Muscle of leg (tissue), 16 donors: ENCODE measurements around the gene FAM81A. TPM values are rescaled to one million over a fixed set of nuclear protein-coding genes. Genes with fewer than 3 reads are reported as not detected.

ENCODE experiments used
- DNase-seq: peaks from one replicate; pipeline ENCODE4 v3.0.0; 2013
- H3K27ac ChIP-seq: one replicate; pipeline ENCODE4 v1.5.1; 2013; ENCODE audit warnings: mild to moderate bottlenecking, low read length, control low read depth
- H3K27me3 ChIP-seq: one replicate; pipeline ENCODE4 v1.6.1; 2013; ENCODE audit warnings: low read length; ENCODE audit not compliant: control insufficient read depth, insufficient read depth
- H3K36me3 ChIP-seq: one replicate; pipeline ENCODE4 v1.6.1; 2013; ENCODE audit warnings: low read length; ENCODE audit not compliant: control insufficient read depth, insufficient read depth
- H3K4me1 ChIP-seq: one replicate; pipeline ENCODE4 v1.6.1; 2013; ENCODE audit warnings: low read length; ENCODE audit not compliant: control insufficient read depth, insufficient read depth
- H3K4me3 ChIP-seq: one replicate; pipeline ENCODE4 v1.5.1; 2013; ENCODE audit warnings: low read length, control low read depth
- H3K9me3 ChIP-seq: replicated peaks from 2 replicates; pipeline ENCODE4 v1.6.1; 2013; ENCODE audit warnings: low read depth, low read length; ENCODE audit not compliant: control insufficient read depth
- WGBS: methylation state at CpG from one replicate; pipeline ENCODE4 v1.1.5; 2013; ENCODE audit warnings: missing lambda C conversion rate; ENCODE audit not compliant: insufficient coverage; 5-methylcytosine and 5-hydroxymethylcytosine counted together
- long read RNA-seq, 11 donors: transcript quantifications; one replicate each; lab custom pipeline, GENCODE V29; 2026
- polyA plus RNA-seq, 8 donors: library from polyadenylated mRNA; unstranded; fragments of 120-200 nt; gene quantifications; one replicate each; pipeline versions ENCODE4 v1.2.1 to v1.2.3, GENCODE V29; 2013; ENCODE audit warnings: inconsistent platforms in 1 of 8, low replicate concordance in 1 of 8; ENCODE audit not compliant: insufficient read length in 8 of 8, insufficient read depth in 1 of 8
- total RNA-seq: library from RNA; stranded (reverse); fragments of 120-200 nt; gene quantifications from one replicate; pipeline ENCODE4 v1.2.4, GENCODE V29; 2013

Gene FAM81A
- total RNA-seq (0.35 TPM), polyA plus RNA-seq (1 to 10 TPM in 5 of 8 donors, under 1 TPM in 3; 0.67 to 1.6 (median 1.1) TPM)
- long read RNA-seq, donor 1: 0 reads
- long read RNA-seq, donor 2: 0 reads
- long read RNA-seq, donor 3: 0 reads
- long read RNA-seq, donor 4: 0 reads
- long read RNA-seq, donor 5: 0 reads
- long read RNA-seq, donor 6: 0 reads
- long read RNA-seq, donor 7: 0 reads
- long read RNA-seq, donor 8, partial matches to known transcripts: 0 of 1 reads
- long read RNA-seq, donor 8, other reads (novel, unspliced or antisense): 0 of 1 reads
- long read RNA-seq, donor 9: 0 reads
- long read RNA-seq, donor 10: 0 reads
- long read RNA-seq, donor 11: 0 reads

DNA sequence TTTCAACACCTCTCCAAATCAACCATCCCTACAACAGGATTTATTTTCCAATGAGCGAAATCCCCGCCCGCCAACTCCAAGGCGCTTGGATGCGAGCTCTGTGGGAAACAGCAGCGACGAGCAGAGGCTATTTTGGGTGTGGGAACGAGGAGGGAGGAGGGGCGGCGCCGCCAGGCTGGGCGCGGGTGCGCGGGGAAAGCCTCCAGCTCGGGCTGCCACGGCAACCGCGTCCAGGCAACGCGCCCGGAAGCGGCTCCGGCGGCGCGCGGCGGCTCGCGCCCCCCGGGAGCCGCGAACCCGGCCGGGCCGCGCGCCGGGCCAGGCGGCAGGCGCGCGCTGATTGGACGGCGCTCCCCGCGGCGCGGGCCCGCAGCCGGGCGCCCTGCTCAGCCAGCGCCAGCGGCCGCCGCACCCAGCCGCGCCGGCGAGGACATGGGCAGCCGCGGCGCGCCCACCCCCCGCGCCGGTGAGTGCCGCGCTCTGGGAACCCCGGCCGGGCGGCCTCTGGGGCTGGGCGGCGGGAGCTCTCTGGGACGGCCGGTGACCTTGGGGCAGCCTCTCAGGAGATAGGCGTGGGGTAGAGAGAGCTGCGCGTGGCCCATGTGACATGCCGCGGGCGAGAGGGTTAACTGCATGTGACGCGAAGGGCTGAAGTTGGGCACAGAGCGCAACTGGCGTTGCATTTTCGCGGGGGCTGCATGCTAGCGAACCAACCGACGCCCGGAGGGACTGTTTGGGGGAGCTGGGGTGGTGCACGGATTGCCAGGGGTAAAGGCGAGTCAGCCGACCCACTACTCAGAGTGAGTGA lies at the start of gene FAM81A:
FAM81A (plus strand) TSS at position 370 of the 808 bp plus-strand sequence. CDS start 20,441 bp downstream, outside the sequence.
- no peak within 1 kb of the TSS for H3K27ac ChIP-seq
- peak within 1 kb of the TSS; percentile 46 for H3K4me3 ChIP-seq
- peak; percentile 94 for DNase-seq

DNA sequence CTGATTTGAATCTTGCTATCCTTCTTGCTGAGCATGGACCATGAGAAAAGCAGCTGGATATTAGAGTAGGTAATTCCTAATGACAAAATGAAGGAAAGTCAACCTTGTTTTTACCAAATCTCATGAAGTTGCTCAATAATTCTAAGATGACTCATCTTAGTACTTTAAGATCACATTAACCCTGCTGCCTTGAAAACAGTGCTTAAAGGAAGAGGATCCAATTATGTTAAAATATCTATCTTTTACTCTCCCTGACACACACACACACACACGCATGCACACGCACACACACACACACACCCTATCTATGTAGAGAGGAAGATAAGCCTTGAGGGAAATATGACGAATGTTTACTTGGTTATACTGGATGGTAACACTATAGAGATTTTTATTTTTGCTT lies 49.3 kb upstream of the FAM81A start:
- Histone ChIP-seq H3K4me3 (no peak overlapping the region), H3K9me3 (no peaks in the 10 kb centered on the region), H3K4me1 (no peaks in the 10 kb centered on the region), H3K27me3 (no peaks in the 10 kb centered on the region), H3K27ac (no peak overlapping the region), H3K36me3 (no peaks in the 10 kb centered on the region)
- no peak for DNase-seq
- no CpG with 5 or more reads among the region's 3 CpGs for WGBS

More for the DNA sequence above, at the start of gene FAM81A:
- Histone ChIP-seq H3K36me3 (no peaks in the 10 kb centered on the region), H3K27me3 (peaks cover 38% of the 10 kb centered on the region), H3K9me3 (no peaks in the 10 kb centered on the region), H3K4me1 (peaks cover 15% of the 10 kb centered on the region)
- under 1% methylated on average over 93 of the region's 96 CpGs for WGBS

DNA sequence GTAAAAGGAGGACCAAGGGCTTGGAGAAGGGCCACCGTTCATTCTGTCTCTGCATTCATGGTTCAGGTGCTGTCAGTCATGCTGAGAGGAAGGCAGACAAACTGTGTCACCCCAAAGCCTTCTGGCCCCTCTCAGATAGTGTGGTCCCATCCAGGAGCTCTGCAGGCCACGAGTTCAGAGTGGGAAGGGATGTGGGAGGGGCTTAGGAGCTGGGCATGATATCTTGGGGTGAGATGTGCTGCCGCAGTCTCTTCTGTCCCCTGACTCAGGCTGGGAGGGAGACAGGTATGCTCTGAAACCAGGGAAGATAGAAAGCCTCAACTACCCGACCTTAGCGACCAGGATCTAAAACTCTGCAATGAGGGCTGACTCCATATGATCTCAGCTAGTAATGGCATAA lies 45.7 kb upstream of the FAM81A start:
- Histone ChIP-seq H3K36me3 (no peaks in the 10 kb centered on the region), H3K4me3 (no peak overlapping the region), H3K9me3 (no peaks in the 10 kb centered on the region), H3K27me3 (no peaks in the 10 kb centered on the region), H3K27ac (no peak overlapping the region), H3K4me1 (no peaks in the 10 kb centered on the region)
- DNase-seq: no peak
- WGBS: 45% methylated on average over 2 of the region's 5 CpGs

GRCh38 chr15:59394166-59394661 lies 43.8 kb upstream of the FAM81A start:
- Histone ChIP-seq H3K27ac (no peak overlapping the region), H3K27me3 (no peaks in the 10 kb centered on the region), H3K9me3 (no peaks in the 10 kb centered on the region), H3K4me1 (no peaks in the 10 kb centered on the region), H3K36me3 (no peaks in the 10 kb centered on the region), H3K4me3 (no peak overlapping the region)
- peak; percentile 7 for DNase-seq
- WGBS: 77% methylated on average over 4 of the region's 9 CpGs

DNA sequence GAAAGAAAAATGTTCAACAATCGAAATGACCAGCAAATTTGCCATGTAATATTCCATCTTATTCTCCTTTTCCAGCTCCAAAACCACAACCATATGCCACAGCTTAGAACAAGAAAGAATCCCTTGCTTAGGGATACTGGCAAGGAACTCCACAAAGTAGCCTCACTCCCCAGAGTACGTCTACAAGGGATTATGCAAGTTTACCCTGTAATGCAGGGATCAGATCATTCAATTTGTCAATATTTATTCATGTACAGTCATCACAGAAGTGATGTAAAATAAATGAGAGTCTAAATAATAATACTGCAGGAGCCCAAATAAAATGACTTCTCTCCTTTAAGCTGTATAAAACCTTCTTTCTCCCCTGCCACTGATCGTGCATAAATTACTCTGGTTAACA lies 41.8 kb upstream of the FAM81A start:
- H3K36me3 ChIP-seq: no peaks in the 10 kb centered on the region
- H3K4me3 ChIP-seq: no peak overlapping the region
- H3K27ac ChIP-seq: no peak overlapping the region
- H3K9me3 ChIP-seq: no peaks in the 10 kb centered on the region
- H3K4me1 ChIP-seq: no peaks in the 10 kb centered on the region
- WGBS: 57% methylated on average over 2 of the region's 3 CpGs
- no peaks in the 10 kb centered on the region for H3K27me3 ChIP-seq
- DNase-seq: no peak

DNA sequence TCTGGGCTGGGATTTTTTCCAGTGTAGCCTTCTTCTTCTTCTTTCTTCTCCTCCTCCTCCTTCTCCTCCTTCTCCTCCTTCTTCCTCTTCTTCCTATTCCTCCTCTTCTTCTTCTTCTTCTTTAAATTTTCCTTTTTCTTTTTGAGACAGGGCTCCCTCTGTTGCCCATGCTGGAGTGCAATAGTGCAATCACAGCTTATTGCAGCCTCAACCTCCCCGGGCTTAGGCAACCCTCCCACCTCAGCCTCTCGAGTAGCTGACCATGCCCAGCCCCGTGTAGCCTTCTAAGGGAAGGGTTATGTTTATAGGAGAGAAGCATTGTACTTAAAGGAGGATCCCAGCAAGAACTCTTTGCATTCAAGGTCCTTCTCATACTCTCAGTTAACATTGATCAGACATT lies 41.3 kb upstream of the FAM81A start:
- Histone ChIP-seq H3K36me3 (no peaks in the 10 kb centered on the region), H3K4me1 (no peaks in the 10 kb centered on the region), H3K4me3 (no peak overlapping the region), H3K9me3 (no peaks in the 10 kb centered on the region), H3K27ac (no peak overlapping the region), H3K27me3 (no peaks in the 10 kb centered on the region)
- no peak for DNase-seq
- no CpG with 5 or more reads among the region's 3 CpGs for WGBS

GRCh38 chr15:59398220-59398619 lies 39.8 kb upstream of the FAM81A start:
- no CpG with 5 or more reads among the region's 1 CpG for WGBS
- no peak overlapping the region for H3K27ac ChIP-seq
- no peak for DNase-seq
- no peaks in the 10 kb centered on the region for H3K27me3 ChIP-seq
- H3K9me3 ChIP-seq: no peaks in the 10 kb centered on the region
- no peaks in the 10 kb centered on the region for H3K4me1 ChIP-seq
- no peak overlapping the region for H3K4me3 ChIP-seq
- no peaks in the 10 kb centered on the region for H3K36me3 ChIP-seq

GRCh38 chr15:59399465-59400102 lies 38.4 kb upstream of the FAM81A start:
- no peaks in the 10 kb centered on the region for H3K27me3 ChIP-seq
- H3K36me3 ChIP-seq: no peaks in the 10 kb centered on the region
- H3K4me3 ChIP-seq: no peak overlapping the region
- peak; percentile 61 for DNase-seq
- H3K9me3 ChIP-seq: no peaks in the 10 kb centered on the region
- no peak overlapping the region for H3K27ac ChIP-seq
- H3K4me1 ChIP-seq: no peaks in the 10 kb centered on the region
- WGBS: 70% methylated on average over 3 of the region's 7 CpGs

- DNase-seq: no peak
- H3K27me3 ChIP-seq: no peaks in the 10 kb centered on the region
- H3K27ac ChIP-seq: no peak overlapping the region
- H3K4me3 ChIP-seq: no peak overlapping the region
- 76% methylated on average over 12 of the region's 13 CpGs for WGBS
- no peaks in the 10 kb centered on the region for H3K9me3 ChIP-seq
- H3K36me3 ChIP-seq: no peaks in the 10 kb centered on the region
- H3K4me1 ChIP-seq: no peaks in the 10 kb centered on the region
Observed at GRCh38 chr15:59400103-59400813, 37.7 kb upstream of the FAM81A start.
